ENCODE measurements around the gene SNORC. TPM values are rescaled to one million over a fixed set of nuclear protein-coding genes. Genes with fewer than 3 reads are reported as not detected.

Gene SNORC
- total and polyA plus RNA-seq, 5 donors: 0.59 to 1.9 (median 1.1) TPM

GRCh38 chr2:232884001-232884421 is 13.9 kb downstream of the SNORC start:
- ATAC-seq (no peak), DNase-seq (no peak)
- H3K27me3 ChIP-seq (ENCODE audit: control insufficient read depth, insufficient read depth): no peaks in the 10 kb centered on the region
- H3K9me3 ChIP-seq (ENCODE audit: control insufficient read depth, low read length): no peaks in the 10 kb centered on the region
- intact Hi-C loops (cut with DNase I): no loop called here
- 80% methylated on average over 11 of the region's 11 CpGs for WGBS
- H3K27ac ChIP-seq (ENCODE audit: low read length): no peak overlapping the region
- H3K4me1 ChIP-seq (ENCODE audit: control insufficient read depth, insufficient read depth, low read length): no peaks in the 10 kb centered on the region
- H3K4me3 ChIP-seq (ENCODE audit: low read length): no peak overlapping the region

GRCh38 chr2:232884549-232885263 is 14.6 kb downstream of the SNORC start:
- no peak overlapping the region for H3K27ac ChIP-seq (ENCODE audit: low read length)
- H3K27me3 ChIP-seq (ENCODE audit: control insufficient read depth, insufficient read depth): no peaks in the 10 kb centered on the region
- H3K4me1 ChIP-seq (ENCODE audit: control insufficient read depth, insufficient read depth, low read length): no peaks in the 10 kb centered on the region
- ATAC-seq (no peak), DNase-seq (peak in 1 of 3 donors; percentile 46)
- intact Hi-C loops (cut with DNase I): no loop called here
- H3K4me3 ChIP-seq (ENCODE audit: low read length): no peak overlapping the region
- no peaks in the 10 kb centered on the region for H3K9me3 ChIP-seq (ENCODE audit: control insufficient read depth, low read length)
- WGBS: 86% methylated on average over 27 of the region's 27 CpGs

- Histone ChIP-seq H3K9me3 (ENCODE audit: control insufficient read depth, low read length) (no peaks in the 10 kb centered on the region), H3K4me3 (ENCODE audit: low read length) (no peak overlapping the region), H3K27ac (ENCODE audit: low read length) (no peak overlapping the region), H3K27me3 (ENCODE audit: control insufficient read depth, insufficient read depth) (no peaks in the 10 kb centered on the region), H3K4me1 (ENCODE audit: control insufficient read depth, insufficient read depth, low read length) (no peaks in the 10 kb centered on the region)
- ATAC-seq: no peak
- DNase-seq: no peak
- WGBS: 83% methylated on average over 25 of the region's 25 CpGs
- intact Hi-C loops (cut with DNase I): no loop called here
Measured at GRCh38 chr2:232885264-232885961, 15.3 kb downstream of the SNORC start.

- ATAC-seq (no peak), DNase-seq (no peak)
- intact Hi-C loops (cut with DNase I): no loop called here
- H3K4me3 ChIP-seq (ENCODE audit: low read length): no peak overlapping the region
- H3K27me3 ChIP-seq (ENCODE audit: control insufficient read depth, insufficient read depth): no peaks in the 10 kb centered on the region
- H3K9me3 ChIP-seq (ENCODE audit: control insufficient read depth, low read length): no peaks in the 10 kb centered on the region
- WGBS: 91% methylated on average over 11 of the region's 11 CpGs
- no peaks in the 10 kb centered on the region for H3K4me1 ChIP-seq (ENCODE audit: control insufficient read depth, insufficient read depth, low read length)
- H3K27ac ChIP-seq (ENCODE audit: low read length): no peak overlapping the region
Measured at GRCh38 chr2:232886176-232886575, 16.1 kb downstream of the SNORC start.

GRCh38 chr2:232886632-232887031 is 16.6 kb downstream of the SNORC start:
- Histone ChIP-seq H3K9me3 (ENCODE audit: control insufficient read depth, low read length) (no peaks in the 10 kb centered on the region), H3K4me3 (ENCODE audit: low read length) (no peak overlapping the region), H3K27me3 (ENCODE audit: control insufficient read depth, insufficient read depth) (no peaks in the 10 kb centered on the region), H3K27ac (ENCODE audit: low read length) (no peak overlapping the region), H3K4me1 (ENCODE audit: control insufficient read depth, insufficient read depth, low read length) (no peaks in the 10 kb centered on the region)
- ATAC-seq (no peak), DNase-seq (no peak)
- intact Hi-C loops (cut with DNase I): no loop called here
- WGBS: 81% methylated on average over 7 of the region's 7 CpGs

- H3K4me1 ChIP-seq (ENCODE audit: control insufficient read depth, insufficient read depth, low read length): no peaks in the 10 kb centered on the region
- DNase-seq (no peak), ATAC-seq (no peak)
- H3K4me3 ChIP-seq (ENCODE audit: low read length): no peak overlapping the region
- no peaks in the 10 kb centered on the region for H3K9me3 ChIP-seq (ENCODE audit: control insufficient read depth, low read length)
- no peak overlapping the region for H3K27ac ChIP-seq (ENCODE audit: low read length)
- intact Hi-C loops (cut with DNase I): no loop called here
- WGBS: 77% methylated on average over 15 of the region's 15 CpGs
- no peaks in the 10 kb centered on the region for H3K27me3 ChIP-seq (ENCODE audit: control insufficient read depth, insufficient read depth)
Measured at GRCh38 chr2:232887171-232887850, 17.2 kb downstream of the SNORC start.

GRCh38 chr2:232888099-232888836 is 18.2 kb downstream of the SNORC start:
- no peaks in the 10 kb centered on the region for H3K9me3 ChIP-seq (ENCODE audit: control insufficient read depth, low read length)
- no peak overlapping the region for H3K27ac ChIP-seq (ENCODE audit: low read length)
- no peak overlapping the region for H3K4me3 ChIP-seq (ENCODE audit: low read length)
- WGBS: 80% methylated on average over 21 of the region's 21 CpGs
- intact Hi-C loops (cut with DNase I): no loop called here
- no peak for ATAC-seq
- H3K4me1 ChIP-seq (ENCODE audit: control insufficient read depth, insufficient read depth, low read length): no peaks in the 10 kb centered on the region
- H3K27me3 ChIP-seq (ENCODE audit: control insufficient read depth, insufficient read depth): no peaks in the 10 kb centered on the region
- DNase-seq: peak in 1 of 3 donors; percentile 25

- WGBS: 87% methylated on average over 14 of the region's 14 CpGs
- no peak for DNase-seq
- no peak overlapping the region for H3K27ac ChIP-seq (ENCODE audit: low read length)
- intact Hi-C loops (cut with DNase I): no loop called here
- H3K4me1 ChIP-seq (ENCODE audit: control insufficient read depth, insufficient read depth, low read length): no peaks in the 10 kb centered on the region
- H3K4me3 ChIP-seq (ENCODE audit: low read length): no peak overlapping the region
- H3K9me3 ChIP-seq (ENCODE audit: control insufficient read depth, low read length): no peaks in the 10 kb centered on the region
- no peak for ATAC-seq
- H3K27me3 ChIP-seq (ENCODE audit: control insufficient read depth, insufficient read depth): no peaks in the 10 kb centered on the region
Measured at GRCh38 chr2:232888839-232889529, 18.9 kb downstream of the SNORC start.

- DNase-seq (peak in 1 of 3 donors; percentile 36), ATAC-seq (no peak)
- no peak overlapping the region for H3K27ac ChIP-seq (ENCODE audit: low read length)
- intact Hi-C loops (cut with DNase I): no loop called here
- H3K4me1 ChIP-seq (ENCODE audit: control insufficient read depth, insufficient read depth, low read length): no peaks in the 10 kb centered on the region
- H3K4me3 ChIP-seq (ENCODE audit: low read length): no peak overlapping the region
- no peaks in the 10 kb centered on the region for H3K27me3 ChIP-seq (ENCODE audit: control insufficient read depth, insufficient read depth)
- 87% methylated on average over 5 of the region's 5 CpGs for WGBS
- no peaks in the 10 kb centered on the region for H3K9me3 ChIP-seq (ENCODE audit: control insufficient read depth, low read length)
Measured at GRCh38 chr2:232889876-232890401, 19.9 kb downstream of the SNORC start.

GRCh38 chr2:232890536-232890895 is 20.5 kb downstream of the SNORC start:
- intact Hi-C loops (cut with DNase I): no loop called here
- Histone ChIP-seq H3K27me3 (ENCODE audit: control insufficient read depth, insufficient read depth) (no peaks in the 10 kb centered on the region), H3K4me3 (ENCODE audit: low read length) (no peak overlapping the region), H3K4me1 (ENCODE audit: control insufficient read depth, insufficient read depth, low read length) (no peaks in the 10 kb centered on the region), H3K27ac (ENCODE audit: low read length) (no peak overlapping the region), H3K9me3 (ENCODE audit: control insufficient read depth, low read length) (no peaks in the 10 kb centered on the region)
- ATAC-seq (no peak), DNase-seq (no peak)
- 82% methylated on average over 11 of the region's 11 CpGs for WGBS
